ENCODE data around the gene ZBTB20. TPM values are rescaled to one million over a fixed set of nuclear protein-coding genes. Genes with fewer than 3 reads are reported as not detected.

ZBTB20 gene
- total and polyA plus RNA-seq, 10 of the 15 experiments (the other 5 are each of a cell fraction or from before 2014, with no cell fraction given): 0.20 to 5.5 (median 2.2) TPM

- H3K36me3 ChIP-seq (ENCODE audit: control insufficient read depth in 2 of 2, insufficient read depth in 2 of 2, low read length in 1 of 2): no peaks in the 10 kb centered on the region
- ChIA-PET RAD21 (ENCODE audit: unreplicated experiment) (interaction anchor here (1.1 to 5.6 kb wide), 5 partner anchors 10 to 124 kb away, joined by 3 to 80 read pairs (median 7); no protein-coding TSS in a partner anchor), POLR2A (interaction anchor here (0.7 to 1.7 kb wide), 4 partner anchors 12 to 28 kb away, joined by 3 to 7 read pairs (median 4); no protein-coding TSS in a partner anchor), CTCF (interaction anchor here (0.6 to 7.2 kb wide), 7 partner anchors 13 to 158 kb away, joined by 3 to 78 read pairs (median 7); no protein-coding TSS in a partner anchor), SMC1A (ENCODE audit: uncharacterized antibody, unreplicated experiment) (interaction anchor here (1.1 to 8.3 kb wide), 7 partner anchors 10 to 104 kb away, joined by 3 to 73 read pairs (median 9); no protein-coding TSS in a partner anchor)
- BruUV-seq (replicated peaks): no TSS peak
- H3K9me3 ChIP-seq (replicated peaks; ENCODE audit: control insufficient read depth, insufficient read depth, low read length): no peaks in the 10 kb centered on the region
- no peaks in the 10 kb centered on the region for H3K79me2 ChIP-seq (ENCODE audit: control insufficient read depth, insufficient read depth, low read length)
- peaks cover 27% of the 10 kb centered on the region for H3K4me1 ChIP-seq (ENCODE audit: control insufficient read depth, insufficient read depth, low read length)
- no peaks in the 10 kb centered on the region for H3K27me3 ChIP-seq (replicated peaks in 1 of 2; ENCODE audit: control insufficient read depth in 2 of 2, insufficient read depth in 2 of 2, low read length in 1 of 2)
- no peak overlapping the region for H3K9ac ChIP-seq (ENCODE audit: control insufficient read depth, insufficient read depth, low read length)
- intact Hi-C loops (cut with micrococcal nuclease; ENCODE audit: unreplicated experiment) (no loop called here), in situ Hi-C loops (cut with MboI) (loop anchor here (5.0 kb wide), 1 partner anchor 122 kb away; no protein-coding TSS in a partner anchor)
- 84% methylated on average over 6 of the region's 6 CpGs for WGBS (ENCODE audit: insufficient coverage, insufficient replicate concordance, low lambda C conversion rate, missing lambda C conversion rate)
- FAIRE-seq (no peak), DNase-seq (ENCODE audit: low read depth, low spot score) (no peak), ATAC-seq (no peak)
- no peak overlapping the region for H3K27ac ChIP-seq (ENCODE audit: control insufficient read depth, insufficient read depth)
- H4K20me1 ChIP-seq (ENCODE audit: control insufficient read depth, insufficient read depth): no peaks in the 10 kb centered on the region
- H3K4me3 ChIP-seq: no peak overlapping the region
- no peak overlapping the region for H2AFZ ChIP-seq (ENCODE audit: control insufficient read depth, low read depth, low read length)
- no peak overlapping the region for H3K4me2 ChIP-seq (ENCODE audit: control insufficient read depth, insufficient read depth)
- no peak for TF ChIP-seq CREB1 (IDR thresholded peaks at IDR 0.05; ENCODE audit: low read depth)
- no peak for TF ChIP-seq RELB (IDR thresholded peaks at IDR 0.05; ENCODE audit: low read depth)
- TF ChIP-seq MLLT1 (IDR thresholded peaks at IDR 0.05): no peak
- no peak for TF ChIP-seq IKZF2 (IDR thresholded peaks at IDR 0.05)
- no peak for TF ChIP-seq SMAD1 (IDR thresholded peaks at IDR 0.05; ENCODE audit: low read depth, partially characterized antibody)
- TF ChIP-seq NR2F1 (conservative IDR thresholded peaks at IDR 0.05): no peak
- no peak for TF ChIP-seq CBX5 (IDR thresholded peaks at IDR 0.05; ENCODE audit: low read depth)
- TF ChIP-seq KDM1A (IDR thresholded peaks at IDR 0.05; ENCODE audit: borderline replicate concordance): no peak
- TF ChIP-seq RUNX3 (IDR thresholded peaks at IDR 0.05; ENCODE audit: low read length): no peak
- TF ChIP-seq RCOR1 (conservative IDR thresholded peaks at IDR 0.05; ENCODE audit: low read depth, low read length): no peak
- TF ChIP-seq HDAC2 (IDR thresholded peaks at IDR 0.05): no peak
- TF ChIP-seq BCLAF1 (IDR thresholded peaks at IDR 0.05): no peak
- no peak for TF ChIP-seq IRF3 (IDR thresholded peaks at IDR 0.05)
- TF ChIP-seq CEBPZ (IDR thresholded peaks at IDR 0.05; ENCODE audit: low read depth, low read length): no peak
These were observed 852.1 kb downstream of the ZBTB20 start for GRCh38 chr3:114294940-114295480.
